Gastrocnemius medialis (tissue), 4 donors: ENCODE results near the gene DERL3. TPM values are rescaled to one million over a fixed set of nuclear protein-coding genes. Genes with fewer than 3 reads are reported as not detected.

Experiments used
- ATAC-seq, 2 donors: fragments of 150-250 bp; one replicate each; pipeline ENCODE4 v1.9.1; 2016
- DNase-seq, 2 donors: peaks; one replicate each; pipeline ENCODE4 v3.0.0-alpha.2; 2019
- H3K27ac ChIP-seq, 4 donors: fragments of 200-600 bp; sonication (generic); 1 replicate in 1 of 4; 2 replicates in 3 of 4; pipeline ENCODE4 v1.5.1; 2016 to 2018; ENCODE audit warnings: mild to moderate bottlenecking in 2 of 4, moderate library complexity in 1 of 4
- H3K27me3 ChIP-seq, 3 donors: fragments of 200-600 bp; sonication (generic) in 2 of 3; 1 replicate in 1 of 3; 2 replicates in 2 of 3; pipeline versions ENCODE4 v1.5.1 to v1.6.0; 2016 to 2019; ENCODE audit warnings: mild to moderate bottlenecking in 1 of 3, moderate library complexity in 1 of 3
- H3K36me3 ChIP-seq, 2 donors: fragments of 200-600 bp; sonication (generic) in 1 of 2; one replicate each; pipeline ENCODE4 v1.5.1; 2017 to 2018
- H3K4me1 ChIP-seq, 2 donors: fragments of 200-600 bp; sonication (generic) in 1 of 2; one replicate each; pipeline ENCODE4 v1.5.1; 2016 to 2017; ENCODE audit warnings: mild to moderate bottlenecking in 2 of 2
- H3K4me3 ChIP-seq, 4 donors: fragments of 200-600 bp; sonication (generic) in 3 of 4; 1 replicate in 1 of 4; 2 replicates in 3 of 4; pipeline ENCODE4 v1.5.1; 2016 to 2019; ENCODE audit warnings: mild to moderate bottlenecking in 2 of 4
- H3K9me3 ChIP-seq, 3 donors: fragments of 200-600 bp; sonication (generic) in 2 of 3; 1 replicate in 1 of 3; 2 replicates in 2 of 3; pipeline ENCODE4 v1.5.1; 2016 to 2019
- POLR2A ChIP-seq, 2 donors: fragments of 450-650 bp; IDR thresholded peaks; one replicate each; pipeline ENCODE4 v1.6.1; 2017; ENCODE audit warnings: antibody characterized with exemption in 2 of 2, mild to moderate bottlenecking in 2 of 2, moderate library complexity in 2 of 2
- in situ Hi-C, 4 donors: fragments of 200-750 bp; cut with MboI; loops; one replicate each; pipeline versions ENCODE4 v1.15.0 to v1.8.0; 2017; ENCODE audit warnings: low sequenced_read_pairs in 4 of 4
- intact Hi-C: fragments of 100-400 bp; cut with DNase I; formaldehyde crosslinking; loops from one replicate; pipeline ENCODE4 v1.15.1; 2023; ENCODE audit warnings: low total_unique reads
- total RNA-seq, 4 donors: library from RNA; depleted of rRNA; stranded (reverse); fragments of >200 nt; gene quantifications; one replicate each; pipeline versions ENCODE4 v1.1.0 to v1.2.3, GENCODE V29; 2016
- TF ChIP-seq, protein P1 (sequence below), 5 experiments: fragments of 450-650 bp in 3 of 5; fragments of 200-600 bp in 2 of 5; sonication (generic) in 2 of 5; IDR thresholded peaks in 4 of 5; conservative IDR thresholded peaks in 1 of 5; 1 replicate in 4 of 5; 2 replicates in 1 of 5; pipeline ENCODE4 v1.5.1; 2016 to 2019; ENCODE audit warnings: antibody characterized with exemption in 5 of 5, mild to moderate bottlenecking in 3 of 5, moderate library complexity in 3 of 5

The DERL3 gene
- total RNA-seq, 4 donors from 2014 or later = 0.72 to 1.5 (median 1.3) TPM

DNA sequence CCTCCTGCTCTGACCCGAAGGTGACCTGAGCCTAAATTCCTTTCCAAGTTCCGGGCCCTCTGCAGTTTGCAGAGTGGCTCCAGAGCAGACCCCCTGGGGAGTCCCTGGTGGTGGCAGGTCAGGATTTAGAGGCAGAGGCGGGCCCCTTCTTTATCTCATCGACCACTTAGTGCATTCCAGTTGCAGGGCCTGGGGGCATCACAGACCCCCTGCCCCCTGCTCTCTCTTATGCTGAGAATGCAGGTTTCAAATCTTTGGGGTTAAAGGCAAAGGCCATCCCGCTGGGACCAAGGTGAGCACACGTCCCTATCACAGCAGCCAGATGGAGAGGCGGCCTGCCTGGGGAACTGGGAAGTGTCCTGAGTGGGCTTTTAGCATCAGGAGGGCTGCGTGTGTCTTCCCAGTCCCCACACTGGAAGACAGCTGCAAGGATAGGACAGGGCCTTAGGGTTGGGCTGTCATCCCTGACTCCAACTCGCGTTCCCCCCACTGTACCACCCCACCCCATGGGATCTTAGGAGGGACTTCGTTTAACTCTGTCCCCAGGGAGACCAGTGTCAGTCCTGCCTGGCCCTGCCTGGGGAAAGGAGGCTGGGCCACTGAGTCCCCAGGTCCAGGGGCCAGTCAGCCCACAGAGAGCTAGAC, 11.3 kb downstream of the DERL3 start:
- Histone ChIP-seq H3K27me3 (no peaks in the 10 kb centered on the region), H3K4me1 (peaks cover 33 to 49% of the 10 kb centered on the region in 2 donors), H3K27ac (peak overlapping the region; percentile 93 to 98 (median 97)), H3K9me3 (no peaks in the 10 kb centered on the region), H3K4me3 (no peak overlapping the region), H3K36me3 (peaks cover 0 to 44% of the 10 kb centered on the region in 2 donors)
- DNase-seq (no peak), ATAC-seq (no peak)
- intact Hi-C loops = no loop called here
- in situ Hi-C loops = no loop called here
- TF ChIP-seq, protein P1, sequence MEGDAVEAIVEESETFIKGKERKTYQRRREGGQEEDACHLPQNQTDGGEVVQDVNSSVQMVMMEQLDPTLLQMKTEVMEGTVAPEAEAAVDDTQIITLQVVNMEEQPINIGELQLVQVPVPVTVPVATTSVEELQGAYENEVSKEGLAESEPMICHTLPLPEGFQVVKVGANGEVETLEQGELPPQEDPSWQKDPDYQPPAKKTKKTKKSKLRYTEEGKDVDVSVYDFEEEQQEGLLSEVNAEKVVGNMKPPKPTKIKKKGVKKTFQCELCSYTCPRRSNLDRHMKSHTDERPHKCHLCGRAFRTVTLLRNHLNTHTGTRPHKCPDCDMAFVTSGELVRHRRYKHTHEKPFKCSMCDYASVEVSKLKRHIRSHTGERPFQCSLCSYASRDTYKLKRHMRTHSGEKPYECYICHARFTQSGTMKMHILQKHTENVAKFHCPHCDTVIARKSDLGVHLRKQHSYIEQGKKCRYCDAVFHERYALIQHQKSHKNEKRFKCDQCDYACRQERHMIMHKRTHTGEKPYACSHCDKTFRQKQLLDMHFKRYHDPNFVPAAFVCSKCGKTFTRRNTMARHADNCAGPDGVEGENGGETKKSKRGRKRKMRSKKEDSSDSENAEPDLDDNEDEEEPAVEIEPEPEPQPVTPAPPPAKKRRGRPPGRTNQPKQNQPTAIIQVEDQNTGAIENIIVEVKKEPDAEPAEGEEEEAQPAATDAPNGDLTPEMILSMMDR (IDR thresholded peaks at IDR 0.05 in 4 of 5, conservative IDR thresholded peaks at IDR 0.05 in 1 of 5) = no peak
- TF ChIP-seq POLR2A (IDR thresholded peaks at IDR 0.05) = no peak

DNA sequence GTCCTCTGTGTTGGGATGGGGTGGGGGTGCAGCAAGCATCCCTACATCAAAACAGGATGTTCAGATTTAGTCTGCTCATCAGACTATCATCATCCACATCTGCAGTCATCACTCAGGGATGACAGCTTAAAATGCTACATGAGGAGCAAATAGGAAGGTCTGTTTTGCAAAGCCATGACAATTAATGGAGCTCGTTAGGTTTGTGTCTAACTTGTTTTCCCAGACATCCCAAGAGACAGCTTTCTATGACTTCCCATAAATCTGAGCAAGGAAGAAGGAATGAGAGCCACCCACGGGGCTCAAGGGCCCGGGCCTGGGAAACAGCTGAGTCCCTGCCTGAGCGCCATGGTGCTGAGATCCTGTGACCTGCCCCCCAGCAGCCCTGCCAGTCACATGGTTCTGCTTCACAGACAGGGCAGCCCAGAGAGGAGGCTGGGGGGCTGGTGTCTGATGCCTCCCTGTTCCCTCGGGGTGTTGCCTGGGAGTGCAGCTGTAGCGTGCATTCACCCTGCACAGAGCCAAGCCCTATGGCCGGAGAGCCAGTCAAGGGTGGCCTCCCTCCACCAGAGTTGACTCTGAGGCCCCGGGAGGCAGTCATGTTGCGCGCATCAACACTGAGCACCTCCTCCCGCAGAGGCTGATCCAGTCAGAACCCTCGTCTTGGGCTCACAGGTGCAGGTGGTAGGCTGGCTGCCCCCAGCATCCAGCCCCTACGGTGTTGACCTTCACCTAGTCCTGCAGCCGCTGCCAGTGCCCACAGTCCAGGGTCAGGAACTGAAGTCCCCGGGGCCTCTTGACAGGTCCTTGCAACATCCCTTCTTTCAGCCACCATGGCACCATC, 12.1 kb downstream of the DERL3 start:
- ATAC-seq (no peak), DNase-seq (no peak)
- Histone ChIP-seq H3K36me3 (peaks cover 0 to 44% of the 10 kb centered on the region in 2 donors), H3K27me3 (no peaks in the 10 kb centered on the region), H3K4me3 (no peak overlapping the region), H3K9me3 (no peaks in the 10 kb centered on the region), H3K4me1 (peaks cover 35 to 49% of the 10 kb centered on the region in 2 donors), H3K27ac (peak overlapping the region; percentile 93 to 98 (median 97))
- TF ChIP-seq POLR2A (IDR thresholded peaks at IDR 0.05) = no peak
- TF ChIP-seq, protein P1 (IDR thresholded peaks at IDR 0.05 in 4 of 5, conservative IDR thresholded peaks at IDR 0.05 in 1 of 5) = no peak
- intact Hi-C loops = no loop called here
- in situ Hi-C loops = no loop called here

DNA sequence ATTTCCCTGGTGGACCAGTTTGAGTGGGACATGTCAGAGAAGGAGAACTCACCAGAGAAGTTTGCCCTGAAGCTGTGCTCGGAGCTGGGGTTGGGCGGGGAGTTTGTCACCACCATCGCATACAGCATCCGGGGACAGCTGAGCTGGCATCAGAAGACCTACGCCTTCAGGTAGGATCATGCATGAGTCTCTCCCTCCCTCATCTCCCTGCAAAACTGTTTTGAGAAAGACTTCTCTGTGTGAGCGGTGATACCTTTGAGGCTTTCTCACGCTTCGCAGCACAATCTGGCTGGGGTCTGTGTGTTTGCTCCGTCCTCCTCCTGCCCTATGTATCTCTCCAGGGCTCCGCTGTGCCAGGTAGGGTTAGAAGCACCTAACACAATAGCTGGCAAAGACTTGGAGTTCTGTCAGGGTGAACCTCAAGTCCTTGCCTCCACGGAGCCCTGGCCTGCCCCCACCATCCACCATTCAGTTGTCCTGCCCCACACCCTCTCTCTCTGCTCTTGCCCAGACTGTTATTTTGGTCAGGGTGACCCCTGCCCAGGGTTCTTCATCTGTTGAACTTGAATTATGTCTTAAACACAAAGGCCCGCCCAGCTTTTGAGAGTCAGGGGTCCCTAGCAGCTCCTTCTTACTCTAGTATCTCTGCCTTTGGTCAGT, 13.4 kb downstream of the DERL3 start:
- H3K27ac ChIP-seq = peak overlapping the region in 3 of 4 donors; percentile 23 to 98 (median 96)
- intact Hi-C loops (no loop called here), in situ Hi-C loops (no loop called here)

DNA sequence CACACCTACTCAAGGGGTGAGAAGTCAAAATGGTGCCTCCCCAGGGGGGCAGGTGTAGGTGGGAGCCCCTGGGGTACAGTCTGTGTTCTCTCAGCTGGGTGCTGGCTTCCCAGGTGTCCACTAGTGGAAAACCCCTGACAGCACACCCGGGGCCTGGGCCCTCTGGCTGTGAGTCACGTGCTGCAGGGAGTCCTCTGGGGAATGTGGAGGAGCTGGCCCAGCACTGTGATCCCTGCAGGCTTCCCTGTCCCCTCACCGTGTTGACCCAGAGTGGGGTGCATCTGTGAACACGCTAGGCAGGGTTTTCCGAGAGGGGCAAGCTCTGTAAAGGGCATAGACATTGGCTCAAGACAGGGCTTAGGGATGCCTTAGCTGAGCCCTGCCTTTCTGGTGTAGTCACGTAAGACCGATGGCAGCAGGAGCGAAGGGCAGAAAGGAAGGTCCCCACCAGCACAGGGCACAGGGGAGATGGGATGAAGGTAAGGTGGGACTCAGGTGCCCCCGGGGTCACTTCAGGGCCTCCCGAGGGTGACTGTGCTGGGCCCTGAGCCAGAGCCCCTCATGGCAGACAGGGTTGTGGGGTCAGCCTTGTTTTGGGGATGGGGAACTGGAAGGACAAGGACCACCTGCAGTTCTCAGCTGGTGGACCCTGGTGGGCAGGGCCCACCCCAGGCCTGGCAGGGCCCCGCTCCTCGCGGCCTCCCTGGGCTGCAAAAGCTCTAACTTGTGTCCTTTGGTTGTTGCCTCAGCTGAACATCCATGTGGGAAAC, 14.1 kb downstream of the DERL3 start:
- in situ Hi-C loops = no loop called here
- Histone ChIP-seq H3K9me3 (no peaks in the 10 kb centered on the region), H3K27me3 (no peaks in the 10 kb centered on the region), H3K4me3 (no peak overlapping the region), H3K4me1 (peaks cover 24 to 32% of the 10 kb centered on the region in 2 donors), H3K36me3 (peaks cover 0 to 60% of the 10 kb centered on the region in 2 donors), H3K27ac (peak overlapping the region in 1 of 4 donors; percentile 14)
- DNase-seq (no peak), ATAC-seq (no peak)
- intact Hi-C loops = no loop called here
- TF ChIP-seq, protein P1 (IDR thresholded peaks at IDR 0.05 in 4 of 5, conservative IDR thresholded peaks at IDR 0.05 in 1 of 5) = no peak
- TF ChIP-seq POLR2A (IDR thresholded peaks at IDR 0.05) = no peak

More for the DNA sequence above, 13.4 kb downstream of the DERL3 start:
- Histone ChIP-seq H3K36me3 (peaks cover 0 to 53% of the 10 kb centered on the region in 2 donors), H3K4me3 (no peak overlapping the region), H3K27me3 (no peaks in the 10 kb centered on the region), H3K9me3 (no peaks in the 10 kb centered on the region), H3K4me1 (peaks cover 29 to 39% of the 10 kb centered on the region in 2 donors)
- no peak for DNase-seq
- TF ChIP-seq POLR2A (IDR thresholded peaks at IDR 0.05) = no peak
- ATAC-seq = no peak
